Mesenchymal stem cell (in vitro differentiated cells and primary cell): Measurements from ENCODE around the gene DCBLD2. TPM values are rescaled to one million over a fixed set of nuclear protein-coding genes. Genes with fewer than 3 reads are reported as not detected.

Source experiments
- DNase-seq: peaks from one replicate; pipeline ENCODE4 v3.0.0-alpha.2; 2013
- H2AFZ ChIP-seq: one replicate; pipeline ENCODE4 v1.6.1; 2013; ENCODE audit warnings: low read depth, mild to moderate bottlenecking, control low read depth, inconsistent platforms, low read length, moderate library complexity
- H2AK5ac ChIP-seq: 2 replicates; pipeline ENCODE4 v1.6.1; 2013; ENCODE audit warnings: low read length, moderate library complexity, mild to moderate bottlenecking, inconsistent platforms; ENCODE audit not compliant: severe bottlenecking
- H2BK120ac ChIP-seq: one replicate; pipeline ENCODE4 v1.6.1; 2013; ENCODE audit warnings: low read depth, mild to moderate bottlenecking, inconsistent platforms, low read length, moderate library complexity
- H2BK12ac ChIP-seq, 2 experiments: one replicate each; pipeline ENCODE4 v1.6.1; 2013; ENCODE audit warnings: inconsistent platforms in 2 of 2, low read length in 2 of 2, mild to moderate bottlenecking in 2 of 2, moderate library complexity in 2 of 2, control low read depth in 1 of 2
- H2BK15ac ChIP-seq: one replicate; pipeline ENCODE4 v1.6.1; 2013; ENCODE audit warnings: mild to moderate bottlenecking, low read depth, inconsistent platforms; ENCODE audit not compliant: poor library complexity, severe bottlenecking
- H2BK5ac ChIP-seq: 2 replicates; pipeline ENCODE4 v1.6.1; 2013; ENCODE audit warnings: low read depth, mild to moderate bottlenecking, low read length, control low read depth, inconsistent platforms; ENCODE audit not compliant: poor library complexity, severe bottlenecking
- H3K14ac ChIP-seq, 2 experiments: one replicate each; pipeline ENCODE4 v1.6.1; 2013; ENCODE audit warnings: inconsistent platforms in 2 of 2, low read length in 2 of 2, control low read depth in 1 of 2, mild to moderate bottlenecking in 1 of 2, moderate library complexity in 1 of 2
- H3K18ac ChIP-seq, 2 experiments: one replicate each; pipeline ENCODE4 v1.6.1; 2013; ENCODE audit warnings: inconsistent platforms in 2 of 2, low read length in 2 of 2, control low read depth in 1 of 2, low read depth in 1 of 2, mild to moderate bottlenecking in 1 of 2
- H3K23ac ChIP-seq, 2 experiments: one replicate each; pipeline ENCODE4 v1.6.1; 2013; ENCODE audit warnings: inconsistent platforms in 2 of 2, low read length in 2 of 2, mild to moderate bottlenecking in 2 of 2, moderate library complexity in 2 of 2, control low read depth in 1 of 2
- H3K27ac ChIP-seq: 2 replicates; pipeline ENCODE4 v1.5.1; 2013; ENCODE audit warnings: mild to moderate bottlenecking, moderate library complexity, low read length, control low read depth, inconsistent platforms; ENCODE audit not compliant: poor library complexity, severe bottlenecking
- H3K27me3 ChIP-seq, 2 experiments: 2 replicates each; pipeline versions ENCODE4 v1.6.1 to v1.7.0; 2013; ENCODE audit warnings: low read length in 2 of 2, mild to moderate bottlenecking in 2 of 2, moderate library complexity in 2 of 2, control low read depth in 1 of 2, inconsistent platforms in 1 of 2; ENCODE audit not compliant: control insufficient read depth in 1 of 2, insufficient read depth in 1 of 2
- H3K36me3 ChIP-seq, 2 experiments: 2 replicates each; pipeline versions ENCODE4 v1.6.1 to v1.7.0; 2013; ENCODE audit warnings: low read length in 2 of 2, control low read depth in 1 of 2, inconsistent platforms in 1 of 2, low read depth in 1 of 2, mild to moderate bottlenecking in 1 of 2; ENCODE audit not compliant: insufficient read depth in 2 of 2, control insufficient read depth in 1 of 2
- H3K4ac ChIP-seq, 2 experiments: one replicate each; pipeline ENCODE4 v1.6.1; 2013; ENCODE audit warnings: inconsistent platforms in 2 of 2, low read length in 2 of 2, mild to moderate bottlenecking in 2 of 2, moderate library complexity in 2 of 2, control low read depth in 1 of 2, low read depth in 1 of 2
- H3K4me1 ChIP-seq: 2 replicates; pipeline ENCODE4 v1.6.1; 2013; ENCODE audit warnings: low read depth, low read length, control low read depth; ENCODE audit not compliant: control insufficient read depth, insufficient read depth
- H3K4me2 ChIP-seq: 2 replicates; pipeline ENCODE4 v1.6.1; 2013; ENCODE audit warnings: low read length, mild to moderate bottlenecking, inconsistent platforms; ENCODE audit not compliant: poor library complexity, severe bottlenecking
- H3K4me3 ChIP-seq, 2 experiments: 2 replicates each; pipeline versions ENCODE4 v1.5.1 to v1.7.0; 2013; ENCODE audit warnings: low read length in 2 of 2, mild to moderate bottlenecking in 2 of 2, control low read depth in 1 of 2, low read depth in 1 of 2; ENCODE audit not compliant: insufficient read depth in 1 of 2
- H3K79me1 ChIP-seq: replicated peaks from 2 replicates; pipeline ENCODE4 v1.6.1; 2013; ENCODE audit warnings: mild to moderate bottlenecking, control low read depth, low read length, inconsistent platforms; ENCODE audit not compliant: poor library complexity, severe bottlenecking
- H3K9ac ChIP-seq: 2 replicates; pipeline ENCODE4 v1.7.0; 2013; ENCODE audit warnings: mild to moderate bottlenecking, low read length, moderate library complexity
- H3K9me3 ChIP-seq: 2 replicates; pipeline ENCODE4 v1.7.0; 2013; ENCODE audit warnings: mild to moderate bottlenecking, low read length; ENCODE audit not compliant: control insufficient read depth
- H4K8ac ChIP-seq: one replicate; pipeline ENCODE4 v1.6.1; 2013; ENCODE audit warnings: inconsistent platforms, mild to moderate bottlenecking, low read length, moderate library complexity
- H4K91ac ChIP-seq: one replicate; pipeline ENCODE4 v1.6.1; 2013; ENCODE audit warnings: mild to moderate bottlenecking, low read length, inconsistent platforms
- WGBS: methylation state at CpG from one replicate; pipeline ENCODE4 v1.1.7; 2013; ENCODE audit warnings: mixed read lengths; 5-methylcytosine and 5-hydroxymethylcytosine counted together
- polyA plus RNA-seq, 2 experiments: library from polyadenylated mRNA; stranded (reverse); fragments of 200-250 nt; gene quantifications; one replicate each; pipeline ENCODE4 v1.2.3, GENCODE V29; 2013

The DCBLD2 gene, protein sequence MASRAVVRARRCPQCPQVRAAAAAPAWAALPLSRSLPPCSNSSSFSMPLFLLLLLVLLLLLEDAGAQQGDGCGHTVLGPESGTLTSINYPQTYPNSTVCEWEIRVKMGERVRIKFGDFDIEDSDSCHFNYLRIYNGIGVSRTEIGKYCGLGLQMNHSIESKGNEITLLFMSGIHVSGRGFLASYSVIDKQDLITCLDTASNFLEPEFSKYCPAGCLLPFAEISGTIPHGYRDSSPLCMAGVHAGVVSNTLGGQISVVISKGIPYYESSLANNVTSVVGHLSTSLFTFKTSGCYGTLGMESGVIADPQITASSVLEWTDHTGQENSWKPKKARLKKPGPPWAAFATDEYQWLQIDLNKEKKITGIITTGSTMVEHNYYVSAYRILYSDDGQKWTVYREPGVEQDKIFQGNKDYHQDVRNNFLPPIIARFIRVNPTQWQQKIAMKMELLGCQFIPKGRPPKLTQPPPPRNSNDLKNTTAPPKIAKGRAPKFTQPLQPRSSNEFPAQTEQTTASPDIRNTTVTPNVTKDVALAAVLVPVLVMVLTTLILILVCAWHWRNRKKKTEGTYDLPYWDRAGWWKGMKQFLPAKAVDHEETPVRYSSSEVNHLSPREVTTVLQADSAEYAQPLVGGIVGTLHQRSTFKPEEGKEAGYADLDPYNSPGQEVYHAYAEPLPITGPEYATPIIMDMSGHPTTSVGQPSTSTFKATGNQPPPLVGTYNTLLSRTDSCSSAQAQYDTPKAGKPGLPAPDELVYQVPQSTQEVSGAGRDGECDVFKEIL
- polyA plus RNA-seq (2013, experiment 1 of 2) = 47.2 TPM
- polyA plus RNA-seq (2013, experiment 2 of 2) = 46.5 TPM

- Histone ChIP-seq H4K8ac (peak within 1 kb of the TSS; percentile 91), H2BK5ac (peak within 1 kb of the TSS; percentile 95), H2AK5ac (peak within 1 kb of the TSS; percentile 60), H3K4ac (peak within 1 kb of the TSS; percentile 87 to 89), H2BK15ac (no peak within 1 kb of the TSS), H3K9ac (peak within 1 kb of the TSS; percentile 98), H3K4me3 (peak within 1 kb of the TSS; percentile 91 to 95), H3K4me2 (peak within 1 kb of the TSS; percentile 68), H4K91ac (peak within 1 kb of the TSS; percentile 14), H3K14ac (peak within 1 kb of the TSS in 1 of 2 experiments; percentile 96), H3K9me3 (no peaks in the 10 kb centered on the region), H3K36me3 (peaks cover 0 to 33% of the 10 kb centered on the region in 2 experiments), H3K27me3 (no peaks in the 10 kb centered on the region), H2AFZ (peak within 1 kb of the TSS; percentile 93), H3K27ac (peak within 1 kb of the TSS; percentile 97), H3K23ac (peak within 1 kb of the TSS in 1 of 2 experiments; percentile 94), H3K79me1 (peaks cover 2% of the 10 kb centered on the region), H3K4me1 (no peaks in the 10 kb centered on the region), H2BK12ac (peak within 1 kb of the TSS in 1 of 2 experiments; percentile 96), H3K18ac (peak within 1 kb of the TSS; percentile 62 to 96), H2BK120ac (peak within 1 kb of the TSS; percentile 73)
- peak; percentile 100 for DNase-seq
- WGBS = under 1% methylated on average over 47 of the region's 86 CpGs
These were observed at the start of gene DCBLD2 for GRCh38 chr3:98901392-98902350. TSS of gene DCBLD2 (minus strand) at chr3:98901695. CDS start at chr3:98901326, 369 bp downstream.

GRCh38 chr3:98945666-98946065 is 44.2 kb upstream of the DCBLD2 start:
- no peak overlapping the region for H2BK120ac ChIP-seq
- H3K14ac ChIP-seq = no peak overlapping the region
- no peak overlapping the region for H3K4me3 ChIP-seq
- DNase-seq = no peak
- no peaks in the 10 kb centered on the region for H3K4me1 ChIP-seq
- no peaks in the 10 kb centered on the region for H3K79me1 ChIP-seq
- H3K18ac ChIP-seq = no peak overlapping the region
- no peak overlapping the region for H4K91ac ChIP-seq
- WGBS = no CpG with 5 or more reads among the region's 1 CpG
- no peak overlapping the region for H3K9ac ChIP-seq
- no peak overlapping the region for H2BK12ac ChIP-seq
- no peak overlapping the region for H2BK5ac ChIP-seq
- H3K23ac ChIP-seq = no peak overlapping the region
- H3K4ac ChIP-seq = no peak overlapping the region
- no peak overlapping the region for H3K27ac ChIP-seq
- no peaks in the 10 kb centered on the region for H3K27me3 ChIP-seq
- no peak overlapping the region for H4K8ac ChIP-seq
- H2AK5ac ChIP-seq = no peak overlapping the region
- H3K9me3 ChIP-seq = no peaks in the 10 kb centered on the region
- H3K36me3 ChIP-seq = no peaks in the 10 kb centered on the region
- H2AFZ ChIP-seq = no peak overlapping the region
- H3K4me2 ChIP-seq = no peak overlapping the region
- H2BK15ac ChIP-seq = no peak overlapping the region

- H3K18ac ChIP-seq = no peak overlapping the region
- H2BK5ac ChIP-seq = no peak overlapping the region
- DNase-seq = no peak
- H3K23ac ChIP-seq = no peak overlapping the region
- H3K9ac ChIP-seq = peak overlapping the region; percentile 50
- H2BK120ac ChIP-seq = no peak overlapping the region
- no peak overlapping the region for H3K27ac ChIP-seq
- no CpG with 5 or more reads among the region's 1 CpG for WGBS
- no peaks in the 10 kb centered on the region for H3K36me3 ChIP-seq
- H3K79me1 ChIP-seq = no peaks in the 10 kb centered on the region
- no peak overlapping the region for H2BK15ac ChIP-seq
- no peaks in the 10 kb centered on the region for H3K4me1 ChIP-seq
- H4K8ac ChIP-seq = no peak overlapping the region
- no peaks in the 10 kb centered on the region for H3K27me3 ChIP-seq
- peak overlapping the region in 1 of 2 experiments; percentile 20 for H3K4me3 ChIP-seq
- no peaks in the 10 kb centered on the region for H3K9me3 ChIP-seq
- H3K4ac ChIP-seq = no peak overlapping the region
- no peak overlapping the region for H2AK5ac ChIP-seq
- H4K91ac ChIP-seq = no peak overlapping the region
- no peak overlapping the region for H3K4me2 ChIP-seq
- H3K14ac ChIP-seq = no peak overlapping the region
- no peak overlapping the region for H2BK12ac ChIP-seq
- H2AFZ ChIP-seq = no peak overlapping the region
These were observed 43.6 kb upstream of the DCBLD2 start for GRCh38 chr3:98945101-98945524.
